GM23338 (cell line): ENCODE measurements around the gene WDSUB1.

Experiments
- CREB1 ChIP-seq: fragments of 250-450 bp; sonication (Bioruptor Pico); IDR thresholded peaks from 2 replicates; pipeline ENCODE4 v1.5.0; 2020; ENCODE audit warnings: low read depth, mild to moderate bottlenecking, moderate library complexity
- EZH2 ChIP-seq: fragments of 200-600 bp; sonication (generic); IDR thresholded peaks from one replicate; pipeline ENCODE4 v1.8.0; 2017; ENCODE audit warnings: antibody characterized with exemption, mild to moderate bottlenecking, low read depth; ENCODE audit not compliant: unreplicated experiment
- EZH2phosphoT487 ChIP-seq: fragments of 200-600 bp; sonication (generic); IDR thresholded peaks from one replicate; pipeline ENCODE4 v1.8.1; 2018; ENCODE audit warnings: antibody characterized with exemption; ENCODE audit not compliant: unreplicated experiment
- JUNB ChIP-seq: IDR thresholded peaks from one replicate; pipeline ENCODE4 v1.6.1; 2016; ENCODE audit warnings: antibody characterized with exemption; ENCODE audit not compliant: unreplicated experiment
- POLR2AphosphoS5 ChIP-seq: IDR thresholded peaks from 2 replicates; pipeline ENCODE4 v1.6.1; 2016; ENCODE audit warnings: antibody characterized with exemption, low read depth
- STAT1 ChIP-seq: IDR thresholded peaks from one replicate; pipeline ENCODE4 v1.6.1; 2016; ENCODE audit warnings: antibody characterized with exemption; ENCODE audit not compliant: unreplicated experiment
- ZNF114 ChIP-seq: fragments of 250-450 bp; sonication (Bioruptor Pico); IDR thresholded peaks from 2 replicates; pipeline ENCODE4 v1.5.0; 2020; ENCODE audit warnings: mild to moderate bottlenecking, moderate library complexity
- TF ChIP-seq, protein P1 (sequence below), 2 experiments: fragments of 200-600 bp in 1 of 2; sonication (generic) in 1 of 2; conservative IDR thresholded peaks; 2 replicates each; pipeline versions ENCODE4 v1.5.1 to v1.6.1; 2016 to 2017; ENCODE audit warnings: antibody characterized with exemption in 2 of 2, low read depth in 2 of 2, mild to moderate bottlenecking in 2 of 2, moderate library complexity in 1 of 2
- TF ChIP-seq, protein P2 (sequence below): IDR thresholded peaks from one replicate; pipeline ENCODE4 v1.6.1; 2018; ENCODE audit warnings: antibody characterized with exemption; ENCODE audit not compliant: unreplicated experiment
- TF ChIP-seq, protein P3 (sequence below): IDR thresholded peaks from 2 replicates; pipeline ENCODE4 v1.6.1; 2016; ENCODE audit warnings: antibody characterized with exemption

DNA sequence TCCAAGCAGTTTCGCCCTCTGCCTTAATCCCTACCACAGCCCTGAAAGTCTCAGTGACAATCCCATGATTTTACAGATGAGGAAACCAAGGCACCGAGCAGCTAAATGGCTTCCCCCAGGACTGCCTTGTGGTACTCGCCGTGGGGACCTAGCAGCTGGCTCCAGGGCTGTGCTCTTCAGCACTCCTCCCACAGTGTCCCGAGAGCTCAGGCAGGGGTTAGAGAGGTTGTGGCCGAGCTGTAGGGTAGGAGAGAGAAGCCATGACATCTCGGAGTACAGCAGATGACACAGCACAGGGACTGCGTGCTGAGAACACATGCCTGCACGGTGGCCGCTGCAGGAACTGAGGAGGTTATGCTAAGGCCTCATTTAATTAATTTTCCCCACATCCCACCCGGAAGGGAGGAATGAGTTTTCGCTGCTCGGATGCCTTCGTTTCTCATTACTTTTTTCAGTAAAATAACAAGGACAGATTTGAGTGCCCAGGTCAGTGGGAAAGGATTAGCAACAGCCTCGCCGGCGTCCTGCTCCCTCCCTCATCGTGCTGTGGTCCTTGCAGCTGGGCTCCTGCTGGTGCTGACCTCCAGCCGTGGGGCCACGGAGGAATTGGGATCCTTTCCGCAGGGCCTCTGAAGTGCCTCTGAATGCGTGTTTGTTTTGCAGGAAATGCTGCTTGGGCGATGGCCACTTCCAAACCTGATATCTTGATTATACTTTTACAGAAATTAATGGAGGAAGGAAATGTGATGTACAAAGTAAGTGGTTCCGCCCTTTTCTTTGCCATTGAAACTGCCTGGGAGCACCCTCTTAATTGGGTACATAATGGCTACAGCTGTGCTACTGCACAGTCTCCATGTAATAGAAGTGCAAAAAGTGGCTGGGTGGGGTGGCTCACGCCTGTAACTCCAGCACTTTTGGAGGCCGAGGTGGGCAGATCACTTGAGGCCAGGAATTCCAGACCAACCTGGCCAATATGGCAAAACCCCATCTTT is 61.2 kb downstream of the WDSUB1 start:
- TF ChIP-seq, protein P1, sequence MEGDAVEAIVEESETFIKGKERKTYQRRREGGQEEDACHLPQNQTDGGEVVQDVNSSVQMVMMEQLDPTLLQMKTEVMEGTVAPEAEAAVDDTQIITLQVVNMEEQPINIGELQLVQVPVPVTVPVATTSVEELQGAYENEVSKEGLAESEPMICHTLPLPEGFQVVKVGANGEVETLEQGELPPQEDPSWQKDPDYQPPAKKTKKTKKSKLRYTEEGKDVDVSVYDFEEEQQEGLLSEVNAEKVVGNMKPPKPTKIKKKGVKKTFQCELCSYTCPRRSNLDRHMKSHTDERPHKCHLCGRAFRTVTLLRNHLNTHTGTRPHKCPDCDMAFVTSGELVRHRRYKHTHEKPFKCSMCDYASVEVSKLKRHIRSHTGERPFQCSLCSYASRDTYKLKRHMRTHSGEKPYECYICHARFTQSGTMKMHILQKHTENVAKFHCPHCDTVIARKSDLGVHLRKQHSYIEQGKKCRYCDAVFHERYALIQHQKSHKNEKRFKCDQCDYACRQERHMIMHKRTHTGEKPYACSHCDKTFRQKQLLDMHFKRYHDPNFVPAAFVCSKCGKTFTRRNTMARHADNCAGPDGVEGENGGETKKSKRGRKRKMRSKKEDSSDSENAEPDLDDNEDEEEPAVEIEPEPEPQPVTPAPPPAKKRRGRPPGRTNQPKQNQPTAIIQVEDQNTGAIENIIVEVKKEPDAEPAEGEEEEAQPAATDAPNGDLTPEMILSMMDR (conservative IDR thresholded peaks at IDR 0.05; ENCODE audit: low read depth in 2 of 2), result no peak
- TF ChIP-seq, protein P2, sequence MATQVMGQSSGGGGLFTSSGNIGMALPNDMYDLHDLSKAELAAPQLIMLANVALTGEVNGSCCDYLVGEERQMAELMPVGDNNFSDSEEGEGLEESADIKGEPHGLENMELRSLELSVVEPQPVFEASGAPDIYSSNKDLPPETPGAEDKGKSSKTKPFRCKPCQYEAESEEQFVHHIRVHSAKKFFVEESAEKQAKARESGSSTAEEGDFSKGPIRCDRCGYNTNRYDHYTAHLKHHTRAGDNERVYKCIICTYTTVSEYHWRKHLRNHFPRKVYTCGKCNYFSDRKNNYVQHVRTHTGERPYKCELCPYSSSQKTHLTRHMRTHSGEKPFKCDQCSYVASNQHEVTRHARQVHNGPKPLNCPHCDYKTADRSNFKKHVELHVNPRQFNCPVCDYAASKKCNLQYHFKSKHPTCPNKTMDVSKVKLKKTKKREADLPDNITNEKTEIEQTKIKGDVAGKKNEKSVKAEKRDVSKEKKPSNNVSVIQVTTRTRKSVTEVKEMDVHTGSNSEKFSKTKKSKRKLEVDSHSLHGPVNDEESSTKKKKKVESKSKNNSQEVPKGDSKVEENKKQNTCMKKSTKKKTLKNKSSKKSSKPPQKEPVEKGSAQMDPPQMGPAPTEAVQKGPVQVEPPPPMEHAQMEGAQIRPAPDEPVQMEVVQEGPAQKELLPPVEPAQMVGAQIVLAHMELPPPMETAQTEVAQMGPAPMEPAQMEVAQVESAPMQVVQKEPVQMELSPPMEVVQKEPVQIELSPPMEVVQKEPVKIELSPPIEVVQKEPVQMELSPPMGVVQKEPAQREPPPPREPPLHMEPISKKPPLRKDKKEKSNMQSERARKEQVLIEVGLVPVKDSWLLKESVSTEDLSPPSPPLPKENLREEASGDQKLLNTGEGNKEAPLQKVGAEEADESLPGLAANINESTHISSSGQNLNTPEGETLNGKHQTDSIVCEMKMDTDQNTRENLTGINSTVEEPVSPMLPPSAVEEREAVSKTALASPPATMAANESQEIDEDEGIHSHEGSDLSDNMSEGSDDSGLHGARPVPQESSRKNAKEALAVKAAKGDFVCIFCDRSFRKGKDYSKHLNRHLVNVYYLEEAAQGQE, result no peak
- TF ChIP-seq EZH2 (no peak), EZH2phosphoT487 (no peak), POLR2AphosphoS5 (no peak), CREB1 (no peak), JUNB (no peak), ZNF114 (no peak), STAT1 (no peak)
- TF ChIP-seq, protein P3, sequence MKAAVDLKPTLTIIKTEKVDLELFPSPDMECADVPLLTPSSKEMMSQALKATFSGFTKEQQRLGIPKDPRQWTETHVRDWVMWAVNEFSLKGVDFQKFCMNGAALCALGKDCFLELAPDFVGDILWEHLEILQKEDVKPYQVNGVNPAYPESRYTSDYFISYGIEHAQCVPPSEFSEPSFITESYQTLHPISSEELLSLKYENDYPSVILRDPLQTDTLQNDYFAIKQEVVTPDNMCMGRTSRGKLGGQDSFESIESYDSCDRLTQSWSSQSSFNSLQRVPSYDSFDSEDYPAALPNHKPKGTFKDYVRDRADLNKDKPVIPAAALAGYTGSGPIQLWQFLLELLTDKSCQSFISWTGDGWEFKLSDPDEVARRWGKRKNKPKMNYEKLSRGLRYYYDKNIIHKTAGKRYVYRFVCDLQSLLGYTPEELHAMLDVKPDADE, result no peak
